Head of caudate nucleus (tissue), 42 donors: ENCODE data around the gene RAMP3.
"Not testable (repeated sequence)": the region's sequence is repeated elsewhere in the genome, so short reads cannot be mapped to it uniquely, and the experiment has no call there.

Experiments
- DNase-seq, 42 donors: peaks; one replicate each; pipeline versions ENCODE4 v3.0.0 to v3.0.0-alpha.2; 2020 to 2021; ENCODE audit warnings: mixed read lengths in 7 of 42
- intact Hi-C: fragments of 100-400 bp; cut with DNase I; formaldehyde crosslinking; loops from one replicate; pipeline ENCODE4 v1.15.0; 2022

Gene RAMP3

DNA sequence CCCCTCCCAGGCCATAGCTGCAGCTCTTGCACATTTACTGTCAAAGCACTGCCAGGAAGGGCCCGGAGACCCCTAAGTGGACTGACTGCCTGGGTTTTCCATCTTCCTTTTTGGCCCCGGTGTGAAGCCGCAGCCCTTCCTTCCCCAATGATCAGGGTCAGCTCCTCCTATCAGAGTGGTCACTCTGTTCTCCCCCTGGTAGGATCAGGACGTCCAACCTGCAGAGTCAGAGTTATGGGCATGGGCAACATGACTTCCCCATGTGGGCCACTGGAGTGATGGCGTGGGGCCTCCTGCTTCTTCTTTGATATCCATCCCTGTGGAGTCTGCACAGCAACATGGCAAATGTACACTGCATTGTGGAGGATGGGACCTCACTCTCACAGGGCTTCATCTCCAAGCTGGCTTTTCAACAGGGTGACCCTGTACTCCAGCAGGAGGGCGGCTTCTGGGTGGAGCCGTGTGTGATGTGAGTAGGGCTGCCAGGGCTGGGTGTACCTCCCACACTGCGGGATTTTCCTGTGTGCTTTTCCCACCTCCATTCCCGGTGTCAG, 6.4 kb upstream of the RAMP3 start:
- intact Hi-C loops = no loop called here
- no peak for DNase-seq

DNA sequence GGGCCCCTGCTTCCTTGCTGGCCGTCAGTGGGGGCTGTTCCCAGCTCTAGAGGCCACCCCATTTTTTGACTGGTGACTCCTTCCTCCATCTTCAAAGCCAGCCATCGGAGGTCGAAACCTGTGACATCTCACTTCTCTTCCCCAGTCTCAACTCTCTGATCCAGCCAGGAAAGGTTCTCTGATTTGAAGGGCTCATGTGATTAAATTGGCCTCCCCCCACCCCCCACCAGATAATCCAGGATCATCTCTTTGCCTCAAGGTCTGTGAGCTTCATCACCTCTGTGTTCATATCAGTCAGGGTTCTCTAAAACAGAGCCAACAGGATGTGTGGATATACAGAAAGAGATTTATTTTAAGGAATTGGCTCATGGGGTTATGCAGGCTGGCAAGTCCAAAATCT, 5.6 kb upstream of the RAMP3 start:
- no peak for DNase-seq
- intact Hi-C loops = no loop called here

DNA sequence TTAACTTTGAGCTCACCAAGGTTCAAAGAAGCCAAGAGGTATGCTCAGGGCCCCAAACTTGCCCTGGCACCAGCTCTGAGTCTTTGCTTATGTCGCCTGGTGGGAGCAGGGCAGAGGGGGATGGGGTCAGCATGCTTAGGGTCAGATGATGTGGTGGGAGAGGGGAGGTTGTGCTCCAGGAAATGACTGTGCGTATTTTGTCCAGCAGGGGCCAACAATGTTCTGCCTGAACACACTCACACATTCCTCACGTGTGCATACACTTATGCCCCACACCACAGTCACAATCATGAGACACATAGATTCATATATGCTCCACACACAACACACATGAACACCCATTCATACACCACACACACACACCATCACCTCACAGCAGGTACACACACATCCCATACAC, 4.4 kb upstream of the RAMP3 start:
- intact Hi-C loops = no loop called here
- no peak for DNase-seq

DNA sequence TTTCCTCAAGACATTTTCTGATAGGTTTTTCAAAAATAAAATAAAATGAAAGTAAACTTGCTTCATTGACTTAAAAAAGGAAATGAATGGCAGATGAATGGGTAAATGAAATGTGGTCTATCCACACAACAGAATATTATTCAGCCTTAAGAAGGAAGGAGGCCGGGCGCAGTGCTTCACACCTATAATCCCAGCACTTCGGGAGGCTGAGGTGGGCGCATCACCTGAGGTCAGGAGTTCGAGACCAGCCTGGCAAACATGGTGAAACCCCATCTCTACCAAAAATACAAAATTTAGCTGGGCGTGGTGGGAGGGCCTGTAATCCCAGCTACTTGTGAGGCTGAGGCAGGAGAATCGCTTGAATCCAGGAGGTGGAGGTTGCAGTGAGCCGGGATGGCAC, 3.7 kb upstream of the RAMP3 start:
- not testable (repeated sequence) for DNase-seq
- intact Hi-C loops = loop anchor here (2.0 kb wide), 1 partner anchor 107 kb away; no protein-coding TSS in a partner anchor

DNA sequence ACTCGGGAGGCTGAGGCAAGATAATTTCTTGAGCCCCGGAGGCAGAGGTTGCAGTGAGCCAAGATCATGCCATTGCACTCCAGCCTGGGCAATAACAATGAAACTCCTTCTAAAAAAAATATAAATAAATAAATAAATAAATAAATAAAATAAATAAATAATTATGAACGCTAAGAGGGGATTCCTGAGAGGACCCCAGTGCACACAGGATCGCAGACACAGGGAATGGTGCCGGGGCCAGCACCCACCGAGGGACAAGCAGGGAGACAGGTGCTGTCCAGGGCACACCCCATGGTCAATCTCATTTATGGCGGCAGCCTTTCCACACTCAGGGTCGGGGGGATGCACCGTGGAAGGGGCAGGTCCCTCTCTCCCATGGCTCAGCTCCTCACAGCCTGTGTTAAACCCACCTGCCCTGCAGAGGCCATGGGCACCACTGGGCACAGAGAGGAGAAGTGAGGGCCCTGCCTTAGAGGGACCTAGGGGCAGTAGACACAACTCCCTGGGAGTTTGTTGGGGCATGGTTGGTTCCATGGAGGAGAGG, 2.2 kb upstream of the RAMP3 start:
- intact Hi-C loops = loop anchor here (2.0 kb wide), 1 partner anchor 105 kb away; no protein-coding TSS in a partner anchor
- DNase-seq = no peak

DNA sequence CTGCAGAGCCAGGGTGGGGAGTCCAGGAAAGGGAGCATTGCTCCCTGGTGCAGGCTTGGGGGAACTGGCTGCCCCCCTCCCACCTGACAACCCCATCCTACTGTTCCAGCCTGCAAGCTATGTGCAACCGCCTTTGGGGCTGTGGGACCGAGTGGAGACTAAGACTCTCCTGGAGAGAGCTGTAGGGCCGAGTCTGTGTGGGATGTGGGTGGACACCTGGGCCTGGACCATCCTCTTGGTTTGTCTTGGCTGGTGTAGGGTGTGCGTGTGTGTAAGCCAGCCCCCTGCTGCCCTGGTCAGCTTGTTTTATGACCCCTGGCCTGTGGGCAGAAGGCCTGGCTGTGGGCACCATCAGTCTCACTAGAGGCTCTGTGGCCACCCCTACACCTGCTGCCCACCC, 1.6 kb upstream of the RAMP3 start:
- no peak for DNase-seq

DNA sequence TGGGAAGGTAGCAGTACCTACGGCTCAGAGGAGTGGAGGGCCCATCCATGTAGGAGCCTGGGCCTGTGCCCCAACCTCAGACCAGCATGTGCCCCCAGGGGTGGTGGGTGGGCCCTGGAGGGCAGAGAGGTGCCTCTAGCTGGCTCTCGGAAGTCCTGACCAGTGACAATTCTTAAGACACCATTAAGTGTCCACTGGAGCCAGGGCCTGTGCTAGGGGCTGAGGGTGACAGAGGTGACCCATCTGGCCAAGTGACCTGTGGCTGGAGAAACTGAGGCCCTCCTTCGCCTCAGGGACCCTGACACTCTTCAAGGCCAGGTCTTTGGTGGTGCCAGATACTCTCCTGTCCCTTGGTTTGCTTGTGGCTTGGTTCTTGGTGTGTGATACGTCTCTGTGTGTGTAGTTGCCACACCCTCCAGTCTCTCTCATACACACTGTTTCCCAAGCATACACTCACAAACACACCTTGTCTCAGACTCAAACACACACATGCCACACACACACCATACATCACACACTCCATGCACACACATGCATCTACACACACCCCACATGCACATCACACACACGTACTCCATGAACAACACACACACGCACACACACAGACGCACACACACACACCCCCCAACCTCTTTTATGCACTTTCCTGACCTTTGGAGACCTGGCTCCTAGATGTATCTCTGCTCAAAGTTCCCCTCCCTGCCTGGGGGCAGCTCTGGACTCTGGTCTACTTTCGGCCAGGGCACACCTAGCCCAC, 897 bp upstream of the RAMP3 start:
- no peak for DNase-seq
- intact Hi-C loops = no loop called here

More for the DNA sequence above, 1.6 kb upstream of the RAMP3 start:
- intact Hi-C loops = loop anchor here (2.0 kb wide), 1 partner anchor 105 kb away; no protein-coding TSS in a partner anchor

DNA sequence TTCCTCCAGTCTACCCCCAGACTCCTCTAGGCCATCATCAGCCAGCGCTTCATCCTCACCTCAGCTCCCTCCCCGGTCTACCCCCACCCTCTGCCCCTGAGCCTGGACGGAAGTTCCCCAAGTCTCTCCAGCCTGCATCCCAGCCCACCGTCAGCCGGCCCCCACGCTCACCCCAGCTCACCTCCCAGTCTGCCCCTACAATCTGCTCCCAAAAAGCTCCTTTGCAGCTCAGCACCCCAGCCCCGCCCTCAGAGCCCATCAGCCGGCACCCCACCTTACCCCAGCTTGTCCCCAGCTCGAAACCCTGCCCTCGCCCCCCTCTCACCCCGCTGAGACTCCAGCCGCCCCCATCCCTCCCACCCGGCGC, 322 bp upstream of the RAMP3 start:
- no peak for DNase-seq
- intact Hi-C loops = no loop called here

DNA sequence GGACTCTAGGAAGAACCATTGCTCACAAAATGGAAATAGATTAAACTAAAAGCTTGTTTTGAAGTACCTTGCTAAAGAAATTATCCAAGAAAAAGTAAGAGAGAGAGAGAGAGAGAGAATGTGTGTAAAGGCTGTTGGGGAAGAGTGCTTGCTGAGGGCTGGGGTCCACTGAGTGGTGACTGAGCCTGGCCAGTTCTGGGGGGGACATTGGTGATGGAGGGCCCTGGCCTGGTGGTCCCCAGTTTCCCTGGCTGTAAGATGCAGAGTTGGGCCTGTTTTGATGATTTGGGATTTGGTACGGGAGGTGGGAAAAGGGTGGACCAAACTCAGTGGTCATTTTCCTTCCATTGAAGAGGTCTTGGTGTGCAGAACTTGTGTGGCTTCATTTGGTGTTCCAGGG, 880 bp downstream of the RAMP3 start:
- intact Hi-C loops = no loop called here
- DNase-seq = no peak

DNA sequence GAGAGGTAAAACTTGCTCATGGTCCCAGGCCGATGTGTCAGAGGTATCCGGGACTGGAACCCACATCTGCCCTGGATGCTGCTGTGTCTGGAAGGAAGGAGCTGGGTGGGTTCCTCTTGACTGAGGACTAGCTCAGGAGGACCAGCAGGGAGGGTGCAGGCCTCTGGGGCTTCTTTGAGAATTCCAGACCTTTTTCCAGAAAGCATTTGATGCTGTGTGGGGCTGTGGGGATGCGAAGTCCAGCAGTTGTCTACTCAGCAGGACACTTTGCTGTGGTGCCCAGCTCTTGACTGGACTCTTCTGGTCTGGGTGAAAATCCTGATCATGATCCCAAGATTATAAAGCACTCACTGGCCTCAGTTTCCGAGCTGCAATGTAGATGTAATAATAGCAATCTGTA, 1.7 kb downstream of the RAMP3 start:
- intact Hi-C loops = no loop called here
- no peak for DNase-seq

DNA sequence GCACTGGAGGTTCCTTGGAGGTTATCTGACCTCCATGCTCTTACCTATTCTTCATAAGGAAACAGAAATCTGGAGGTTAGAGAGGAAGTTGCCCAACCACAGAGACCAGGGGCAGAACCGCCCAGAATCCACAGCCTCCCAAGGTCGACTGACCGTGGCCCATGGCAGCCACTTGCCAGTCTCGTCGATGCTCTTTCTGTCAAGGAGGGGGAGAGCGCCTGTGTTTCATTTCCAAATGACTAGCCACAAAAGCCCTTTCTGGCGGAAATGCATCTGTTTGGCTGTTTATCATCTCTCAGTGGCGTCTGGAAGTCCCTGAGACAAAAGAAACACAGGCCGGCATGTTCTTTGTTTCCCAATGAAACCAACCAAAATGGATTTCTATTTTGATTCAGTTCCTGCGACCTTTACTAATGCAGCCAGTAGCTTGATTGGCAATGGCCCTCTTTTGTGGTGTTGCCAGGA, 2.9 kb downstream of the RAMP3 start:
- peak in 4 of 42 donors; percentile 17 to 53 (median 22) for DNase-seq
- intact Hi-C loops = no loop called here

DNA sequence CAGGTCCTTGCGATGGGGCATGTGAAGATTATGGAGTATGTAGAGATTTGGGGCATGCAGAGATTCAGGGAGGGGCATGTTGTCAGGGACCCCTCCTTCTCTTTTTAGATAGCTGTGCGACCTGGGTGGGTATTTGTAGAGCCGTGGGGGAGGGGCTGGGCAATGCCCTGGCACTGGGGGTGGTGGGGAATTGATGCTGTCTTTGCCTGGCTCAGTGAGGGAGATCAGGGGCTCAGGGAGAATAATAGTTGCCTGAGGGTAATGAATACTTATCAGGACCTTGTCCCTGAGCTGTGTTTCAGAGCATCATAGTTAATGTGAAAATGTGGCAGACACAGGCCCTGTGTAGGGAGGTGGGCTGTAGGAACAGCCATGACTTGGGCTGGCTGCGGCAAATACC, 3.5 kb downstream of the RAMP3 start:
- no peak for DNase-seq
- intact Hi-C loops = no loop called here

DNA sequence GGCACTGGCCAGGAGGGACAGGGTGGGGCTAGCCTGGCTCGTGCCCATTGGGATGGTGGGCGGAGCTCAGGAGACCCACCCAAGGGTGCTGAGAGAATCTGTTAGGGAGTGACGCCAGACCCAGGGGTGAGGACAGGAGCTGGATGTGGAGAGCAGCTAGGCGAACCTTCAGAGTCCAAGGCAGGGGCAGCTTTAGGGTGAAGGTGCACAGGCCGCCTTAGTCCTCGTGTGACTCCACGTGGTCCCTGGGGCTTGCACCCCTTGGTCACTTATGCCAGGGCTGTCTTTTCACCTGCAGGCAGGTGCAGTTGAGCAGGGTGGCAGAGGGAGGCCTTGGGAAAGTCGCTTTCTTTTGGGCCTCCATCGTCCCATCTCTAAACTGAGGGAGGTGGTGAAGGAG, 4.3 kb downstream of the RAMP3 start:
- no peak for DNase-seq
- intact Hi-C loops = no loop called here

DNA sequence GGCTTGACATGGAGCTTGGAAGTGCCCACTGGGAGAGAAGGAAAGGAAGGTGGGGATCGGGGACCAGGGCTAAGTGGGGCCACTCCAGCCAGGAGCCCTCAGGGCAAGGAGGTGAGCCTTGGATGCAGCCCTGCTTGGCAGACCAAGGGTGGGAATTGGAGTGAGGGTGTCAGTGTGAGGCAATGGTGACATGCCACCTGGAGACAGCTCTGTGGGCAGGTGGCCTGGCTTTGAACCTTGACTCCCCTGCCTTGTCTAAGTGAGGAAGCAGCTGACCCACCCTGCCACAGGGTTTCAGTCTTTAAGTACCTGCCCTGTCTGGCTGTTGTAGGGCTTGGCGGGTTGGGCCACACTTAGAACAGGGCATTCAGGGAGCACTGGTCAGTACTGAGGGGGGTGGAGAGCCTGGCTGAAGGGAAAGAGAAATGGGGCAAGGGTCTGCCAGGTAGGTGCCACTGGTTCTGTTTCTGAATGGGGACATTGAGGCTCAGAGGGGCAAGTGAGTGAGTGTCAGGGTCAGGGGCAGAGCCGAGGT, 4.8 kb downstream of the RAMP3 start:
- intact Hi-C loops = no loop called here
- DNase-seq = no peak

DNA sequence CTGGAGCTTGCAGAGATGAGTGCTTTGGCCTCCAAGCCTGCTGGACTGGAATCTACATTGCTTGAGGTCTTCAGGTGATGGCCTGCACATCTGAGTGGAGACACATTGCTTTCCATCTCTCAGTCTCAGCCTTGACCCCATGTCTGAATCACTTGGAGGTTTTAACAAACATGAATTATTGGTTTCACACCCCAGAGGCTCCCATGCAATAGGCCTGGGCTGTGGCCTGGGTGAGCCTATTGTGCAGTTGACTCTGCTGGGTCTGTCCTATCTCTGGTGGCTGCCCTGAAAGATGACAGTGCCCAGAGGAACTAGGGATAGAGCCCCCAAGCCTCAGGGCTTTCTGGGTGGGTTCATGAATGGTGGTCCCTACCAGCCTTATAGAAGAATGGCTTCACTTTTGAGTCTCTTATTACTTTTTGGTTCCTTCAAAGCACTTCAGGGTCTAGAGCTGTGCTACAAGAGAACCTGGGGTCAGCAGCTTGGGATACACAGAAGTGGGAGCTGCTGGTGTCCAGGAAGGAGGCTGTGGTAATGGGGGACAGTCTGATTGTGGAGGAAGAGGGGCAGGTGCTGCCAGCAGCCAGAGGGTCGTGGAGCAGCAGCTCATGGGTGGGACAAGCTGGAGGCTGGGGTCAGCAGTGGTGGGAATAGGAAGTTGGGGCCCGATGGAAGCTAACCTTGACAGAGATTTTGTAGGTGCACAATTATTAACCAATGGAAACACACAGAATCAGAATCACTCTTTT, 5.5 kb downstream of the RAMP3 start:
- intact Hi-C loops = no loop called here
- no peak for DNase-seq

DNA sequence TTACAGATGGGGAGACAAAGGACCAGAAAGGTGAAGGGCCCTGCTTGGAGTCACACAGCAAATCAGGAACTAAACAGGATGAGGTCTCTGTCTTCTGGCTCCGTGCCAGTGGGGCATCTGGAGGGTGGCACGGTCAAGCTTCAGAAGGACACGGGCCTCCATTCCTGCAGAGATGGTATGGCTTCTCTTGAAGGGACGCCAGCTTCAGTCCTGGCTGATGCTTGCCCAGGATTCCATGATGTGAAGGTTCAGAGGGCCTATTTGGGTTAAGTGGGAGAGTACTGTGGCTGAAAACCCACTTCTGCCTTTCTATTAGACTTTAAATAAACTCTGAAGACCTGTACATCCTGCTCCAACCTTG, 6.1 kb downstream of the RAMP3 start:
- no peak for DNase-seq
- intact Hi-C loops = no loop called here

DNA sequence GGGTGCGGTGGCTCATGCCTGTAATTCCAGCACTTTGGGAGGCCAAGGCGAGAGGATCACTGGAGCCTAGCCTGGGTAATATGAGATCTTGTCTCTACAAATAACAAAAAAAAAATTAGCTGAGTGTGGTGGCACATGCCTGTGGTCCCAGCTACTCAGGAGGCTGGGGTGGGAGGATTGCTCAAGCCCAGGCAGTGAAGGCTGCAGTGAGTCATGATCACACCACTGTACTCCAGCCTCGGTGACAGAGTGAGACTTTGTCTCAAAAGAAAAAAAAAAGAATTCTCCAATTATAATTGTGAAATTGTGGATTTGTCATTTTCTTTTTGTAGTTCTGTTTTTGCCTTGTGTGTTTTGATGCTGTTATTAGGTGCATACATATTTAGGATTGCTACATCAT, 6.7 kb downstream of the RAMP3 start:
- intact Hi-C loops, DNase-seq: not testable (repeated sequence)

DNA sequence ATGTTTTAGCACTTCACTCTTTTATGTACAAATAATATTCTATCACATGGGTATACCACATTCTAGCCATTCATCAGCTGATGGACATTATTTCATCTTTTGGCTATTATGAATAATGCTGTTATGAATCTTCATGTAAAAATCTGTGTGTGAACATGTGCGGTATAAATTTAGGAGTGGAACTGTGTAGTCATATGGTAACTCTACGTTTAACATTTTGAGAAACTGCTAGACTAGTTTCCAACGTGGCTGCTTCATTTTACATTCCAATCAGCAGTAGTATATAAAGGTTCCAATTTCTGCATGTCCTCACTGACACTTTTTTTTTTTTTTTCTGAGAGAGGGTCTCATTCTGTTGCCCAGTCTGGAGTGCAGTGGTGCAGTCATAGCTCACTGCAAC, 8.3 kb downstream of the RAMP3 start:
- DNase-seq = no peak
- intact Hi-C loops = no loop called here

DNA sequence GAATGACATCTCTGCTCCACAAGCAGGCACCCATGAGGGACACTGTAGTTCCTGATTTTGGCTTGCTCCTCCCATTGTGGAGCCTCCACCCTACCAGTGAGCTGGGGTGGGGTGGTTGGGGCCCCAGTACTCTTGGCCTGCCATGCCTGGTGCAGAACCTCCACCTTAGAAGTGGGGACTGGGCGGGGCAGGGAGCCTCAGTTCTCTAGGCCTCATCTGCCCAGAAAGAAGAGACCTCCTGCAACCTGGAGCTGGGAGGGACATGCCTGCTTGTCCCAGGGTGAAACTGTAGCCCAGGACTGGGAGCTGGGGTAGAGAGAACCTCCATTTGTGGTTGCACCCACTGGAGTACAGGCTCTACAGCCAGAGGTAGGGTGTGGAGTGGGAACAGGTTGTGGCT, 14.4 kb downstream of the RAMP3 start:
- peak in 1 of 42 donors; percentile 1 for DNase-seq
- intact Hi-C loops = no loop called here
